ENCODE measurements around the gene FAM13A.
"Not testable (repeated sequence)": the region's sequence is repeated elsewhere in the genome, so short reads cannot be mapped to it uniquely, and the experiment has no call there.

FAM13A gene

GRCh38 chr4:89056953-89057398 lies at the start of gene FAM13A:
TSS of gene FAM13A (minus strand) at chr4:89057185. CDS start at chr4:89056964, 221 bp downstream.
- DNase-seq: peak in 44 of 51 donors; percentile 3 to 73 (median 27)

- no peak for DNase-seq
These were observed 48.7 kb upstream of the FAM13A start for GRCh38 chr4:89105726-89106125.

- no peak for DNase-seq
These were observed 44.5 kb upstream of the FAM13A start for GRCh38 chr4:89101256-89102161.

- no peak for DNase-seq
These were observed 43.9 kb upstream of the FAM13A start for GRCh38 chr4:89100853-89101252.

- DNase-seq: no peak
These were observed 42.5 kb upstream of the FAM13A start for GRCh38 chr4:89099471-89099870.

- DNase-seq: no peak
These were observed 42.0 kb upstream of the FAM13A start for GRCh38 chr4:89099034-89099433.

GRCh38 chr4:89078300-89078699 lies 21.3 kb upstream of the FAM13A start:
- no peak for DNase-seq

GRCh38 chr4:89077761-89078160 lies 20.8 kb upstream of the FAM13A start:
- DNase-seq: no peak

GRCh38 chr4:89072921-89073320 lies 15.9 kb upstream of the FAM13A start:
- DNase-seq: no peak

GRCh38 chr4:89071311-89071710 lies 14.3 kb upstream of the FAM13A start:
- DNase-seq: no peak

GRCh38 chr4:89070041-89070440 lies 13.1 kb upstream of the FAM13A start:
- no peak for DNase-seq

- DNase-seq: no peak
These were observed 12.5 kb upstream of the FAM13A start for GRCh38 chr4:89069481-89069880.

- no peak for DNase-seq
These were observed 10.4 kb upstream of the FAM13A start for GRCh38 chr4:89067417-89067816.

GRCh38 chr4:89064848-89065247 lies 7.9 kb upstream of the FAM13A start:
- DNase-seq: no peak

- DNase-seq: not testable (repeated sequence)
These were observed 859 bp upstream of the FAM13A start for GRCh38 chr4:89057844-89058243.

GRCh38 chr4:89056292-89056952 lies 563 bp downstream of the FAM13A start:
- DNase-seq: no peak

- no peak for DNase-seq
These were observed 1.6 kb downstream of the FAM13A start for GRCh38 chr4:89055157-89056080.

GRCh38 chr4:89054627-89055026 lies 2.4 kb downstream of the FAM13A start:
- DNase-seq: no peak

GRCh38 chr4:89049853-89050252 lies 7.1 kb downstream of the FAM13A start:
- no peak for DNase-seq

GRCh38 chr4:89048906-89049601 lies 7.9 kb downstream of the FAM13A start:
- DNase-seq: no peak
